Neural progenitor cell (in vitro differentiated cells): ENCODE results near the gene LGR4.

Experiments
- CTCF ChIP-seq: fragments of 200-600 bp; sonication (generic); IDR thresholded peaks from 2 replicates; pipeline ENCODE4 v1.5.1; 2017; ENCODE audit warnings: antibody characterized with exemption, mild to moderate bottlenecking
- EZH2phosphoT487 ChIP-seq: fragments of 200-600 bp; sonication (generic); IDR thresholded peaks from 2 replicates; pipeline ENCODE4 v1.6.1; 2017; ENCODE audit warnings: antibody characterized with exemption

GRCh38 chr11:27403195-27403594, 69.4 kb downstream of the LGR4 start:
- TF ChIP-seq CTCF (no peak), EZH2phosphoT487 (no peak)
